B cell (primary cell): ENCODE results near the gene BEGAIN. TPM values are rescaled to one million over a fixed set of nuclear protein-coding genes. Genes with fewer than 3 reads are reported as not detected.

ENCODE experiments used
- ATAC-seq: fragments of 200-7000 bp; cut with Tn5 transposase; one replicate; pipeline ENCODE4 v1.10.0; 2021; ENCODE audit warnings: low read depth, mild to moderate bottlenecking, moderate number of reproducible peaks, moderate library complexity
- CTCF ChIA-PET: fragments of 350-600 bp; sonication (Branson Sonifier 250); formaldehyde crosslinking; loops from one replicate; lab custom pipeline; 2021; ENCODE audit warnings: antibody characterized with exemption, inconsistent platforms; lab: Charles Lee
- POLR2A ChIA-PET: fragments of 350-600 bp; sonication (Branson Sonifier 250); formaldehyde crosslinking; loops from one replicate; lab custom pipeline; 2021; ENCODE audit warnings: antibody characterized with exemption; lab: Charles Lee
- DNase-seq: peaks from one replicate; pipeline ENCODE4 v3.0.0; 2013
- H2AFZ ChIP-seq: 2 replicates; pipeline ENCODE4 v1.6.1; 2012; ENCODE audit warnings: mild to moderate bottlenecking, low read depth, low read length; ENCODE audit not compliant: insufficient read depth, poor library complexity, severe bottlenecking
- H3K27ac ChIP-seq, 2 donors: 1 replicate in 1 of 2; 2 replicates in 1 of 2; pipeline ENCODE4 v1.5.1; 2012 to 2013; ENCODE audit warnings: low read length in 2 of 2, mild to moderate bottlenecking in 2 of 2, moderate library complexity in 1 of 2
- H3K27me3 ChIP-seq, 4 experiments: fragments of 200-600 bp in 1 of 4; sonication (generic) in 1 of 4; replicated peaks in 1 of 4; 1 replicate in 2 of 4; 2 replicates in 2 of 4; pipeline versions ENCODE4 v1.6.1 to v1.7.0; 2013 to 2016; ENCODE audit warnings: low read length in 3 of 4, mild to moderate bottlenecking in 2 of 4, mixed read lengths in 1 of 4, moderate library complexity in 1 of 4; ENCODE audit not compliant: insufficient read depth in 4 of 4, control insufficient read depth in 3 of 4; ENCODE audit errors: control extremely low read depth in 1 of 4
- H3K36me3 ChIP-seq, 2 experiments: replicated peaks in 1 of 2; 1 replicate in 1 of 2; 2 replicates in 1 of 2; pipeline versions ENCODE4 v1.6.1 to v1.7.1; 2013; ENCODE audit warnings: low read length in 1 of 2; ENCODE audit not compliant: insufficient read depth in 2 of 2, control insufficient read depth in 1 of 2; ENCODE audit errors: control extremely low read depth in 1 of 2, extremely low read depth in 1 of 2
- H3K4me1 ChIP-seq, 2 donors: fragments of 200-600 bp in 1 of 2; sonication (generic) in 1 of 2; 1 replicate in 1 of 2; 2 replicates in 1 of 2; pipeline versions ENCODE4 v1.5.1 to v1.6.1; 2013 to 2017; ENCODE audit warnings: low read length in 2 of 2; ENCODE audit not compliant: control insufficient read depth in 2 of 2, insufficient read depth in 2 of 2
- H3K4me2 ChIP-seq: replicated peaks from 2 replicates; pipeline ENCODE3; 2012; ENCODE audit warnings: mild to moderate bottlenecking, low read depth, low read length; ENCODE audit not compliant: poor library complexity, severe bottlenecking
- H3K4me3 ChIP-seq, 5 experiments: fragments of 200-600 bp in 1 of 5; sonication (generic) in 1 of 5; 1 replicate in 3 of 5; 2 replicates in 2 of 5; pipeline versions ENCODE4 v1.5.1 to v1.7.0; 2011 to 2016; ENCODE audit warnings: low read length in 4 of 5, mild to moderate bottlenecking in 4 of 5, low read depth in 2 of 5, control low read depth in 1 of 5, moderate library complexity in 1 of 5; ENCODE audit not compliant: insufficient read depth in 1 of 5; ENCODE audit errors: control extremely low read depth in 1 of 5, extremely low read depth in 1 of 5
- H3K79me2 ChIP-seq: fragments of 200-600 bp; sonication (generic); one replicate; pipeline ENCODE4 v1.6.0; 2016; ENCODE audit warnings: low read length; ENCODE audit not compliant: control insufficient read depth, insufficient read depth
- H3K9ac ChIP-seq: fragments of 200-600 bp; sonication (generic); 2 replicates; pipeline ENCODE4 v1.6.1; 2017; ENCODE audit warnings: mild to moderate bottlenecking, low read length, moderate library complexity
- H3K9me3 ChIP-seq, 3 donors: one replicate each; pipeline versions ENCODE4 v1.6.1 to v1.7.1; 2013; ENCODE audit warnings: low read length in 2 of 3; ENCODE audit not compliant: control insufficient read depth in 2 of 3, insufficient read depth in 1 of 3; ENCODE audit errors: control extremely low read depth in 1 of 3
- H4K20me1 ChIP-seq: 2 replicates; pipeline ENCODE4 v1.6.0; 2012; ENCODE audit warnings: mild to moderate bottlenecking, low read length; ENCODE audit not compliant: insufficient read depth, control insufficient read depth, poor library complexity, severe bottlenecking
- H3K27ac Mint-ChIP-seq: one replicate; pipeline ENCODE4 v1.8.0; 2021; ENCODE audit warnings: mixed read lengths
- H3K27me3 Mint-ChIP-seq: one replicate; pipeline ENCODE4 v1.8.0; 2021; ENCODE audit warnings: mixed read lengths
- H3K4me1 Mint-ChIP-seq: one replicate; pipeline ENCODE4 v1.8.0; 2021; ENCODE audit warnings: mixed read lengths
- H3K4me3 Mint-ChIP-seq: one replicate; pipeline ENCODE4 v1.8.0; 2021; ENCODE audit warnings: mixed read lengths
- H3K9me3 Mint-ChIP-seq: one replicate; pipeline ENCODE4 v1.8.0; 2022; ENCODE audit warnings: mixed read lengths; ENCODE audit not compliant: insufficient read depth
- CTCF ChIP-seq: fragments of 200-600 bp; IDR thresholded peaks from one replicate; pipeline ENCODE4 v1.8.0; 2022; ENCODE audit warnings: antibody characterized with exemption, mild to moderate bottlenecking
- EZH2 ChIP-seq: IDR thresholded peaks from 2 replicates; pipeline ENCODE4 v1.6.1; 2012; ENCODE audit warnings: borderline replicate concordance, low read depth, mild to moderate bottlenecking, moderate library complexity, low read length; ENCODE audit not compliant: insufficient read depth, poor library complexity, severe bottlenecking
- WGBS: methylation state at CpG from one replicate; pipeline ENCODE4 v1.1.5; 2013; ENCODE audit warnings: missing lambda C conversion rate; ENCODE audit not compliant: insufficient coverage; 5-methylcytosine and 5-hydroxymethylcytosine counted together
- intact Hi-C: fragments of 100-400 bp; cut with micrococcal nuclease; formaldehyde crosslinking; loops from one replicate; pipeline ENCODE4 v1.10.0; 2022
- polyA plus RNA-seq: library from polyadenylated mRNA; depleted of rRNA; stranded (reverse); fragments of >200 nt; gene quantifications from 2 replicates; pipeline ENCODE4 v1.2.3, GENCODE V29; 2012
- total RNA-seq, 2 donors: library from RNA; stranded (reverse); fragments of 120-200 nt in 1 of 2; gene quantifications; 1 replicate in 1 of 2; 2 replicates in 1 of 2; pipeline versions ENCODE4 v1.2.3 to v1.2.4, GENCODE V29; 2013 to 2022

Gene BEGAIN
- total and polyA plus RNA-seq, 2 donors (not counting 1 experiment from before 2014, with no cell fraction given): 4.9 TPM; not detected in 1

DNA sequence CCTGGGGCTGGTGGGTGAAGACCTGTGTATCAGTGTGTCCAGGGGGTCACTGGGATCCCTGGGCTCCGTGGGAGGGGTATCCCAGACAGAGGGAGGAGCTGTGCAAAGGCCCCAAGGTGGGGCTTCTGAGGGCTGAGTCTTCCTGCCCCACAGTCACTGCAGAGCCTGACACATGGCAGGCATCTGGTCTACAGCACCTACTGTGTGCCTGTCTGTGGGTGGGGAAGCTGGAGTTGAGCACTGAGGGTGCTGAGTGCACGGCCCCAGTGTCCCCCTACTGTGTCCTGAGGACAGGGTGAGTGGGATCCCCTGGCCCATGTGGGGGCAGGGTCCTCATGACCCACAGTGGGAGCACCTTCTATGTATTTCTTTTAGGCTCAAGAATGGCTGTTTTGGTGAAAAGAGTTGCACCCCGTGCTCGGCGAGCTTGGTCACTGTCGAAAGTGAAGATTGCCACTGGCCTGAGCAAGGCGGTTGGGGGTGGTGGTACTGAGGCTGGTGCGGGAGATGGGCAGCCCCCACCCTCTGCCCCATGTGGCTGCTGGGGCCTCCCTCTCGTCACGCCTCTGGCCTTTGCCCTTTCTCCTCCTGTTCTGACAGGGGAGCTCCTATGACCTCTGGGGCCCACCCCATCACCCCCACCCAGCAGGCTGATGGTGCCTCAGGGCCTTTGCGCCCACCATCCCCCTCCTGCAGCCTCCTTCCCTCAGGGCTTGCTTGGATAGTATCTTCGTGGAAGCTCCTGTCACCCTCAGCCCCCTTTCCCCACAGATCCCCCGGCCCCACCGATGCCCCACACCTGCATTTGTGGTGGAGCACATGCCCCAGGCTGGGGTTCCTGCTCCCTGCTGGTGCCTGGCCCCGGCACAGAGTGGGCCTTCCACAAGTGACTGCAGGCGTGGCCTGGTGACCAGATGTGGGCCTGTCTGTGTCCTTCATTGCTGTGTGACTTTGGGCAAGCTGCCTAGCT lies 55.8 kb downstream of the BEGAIN start:
- Histone ChIP-seq H3K79me2 (no peaks in the 10 kb centered on the region), H3K36me3 (peaks cover 0 to 8% of the 10 kb centered on the region in 2 experiments), H3K9ac (no peak overlapping the region), H3K4me1 (no peaks in the 10 kb centered on the region), H2AFZ (no peak overlapping the region), H3K4me2 (no peak overlapping the region), H3K4me3 (no peak overlapping the region), H3K27me3 (no peaks in the 10 kb centered on the region), H4K20me1 (no peaks in the 10 kb centered on the region), H3K27ac (no peak overlapping the region), H3K9me3 (no peaks in the 10 kb centered on the region)
- H3K27me3 Mint-ChIP-seq: no peaks in the 10 kb centered on the region
- DNase-seq: no peak
- TF ChIP-seq CTCF (no peak), EZH2 (no peak)
- ChIA-PET POLR2A (no interaction called here), CTCF (no interaction called here)
- 76% methylated on average over 12 of the region's 16 CpGs for WGBS
- ATAC-seq: no peak
- intact Hi-C loops: no loop called here
- no peaks in the 10 kb centered on the region for H3K9me3 Mint-ChIP-seq
- no peak overlapping the region for H3K27ac Mint-ChIP-seq
- H3K4me3 Mint-ChIP-seq: no peak overlapping the region
- H3K4me1 Mint-ChIP-seq: no peaks in the 10 kb centered on the region
